Upper lobe of right lung (tissue), 1 donor: Measurements from ENCODE around the gene MILR1. TPM values are rescaled to one million over a fixed set of nuclear protein-coding genes. Genes with fewer than 3 reads are reported as not detected.

Experiments
- ATAC-seq: fragments of 200-7000 bp; cut with Tn5 transposase; one replicate; pipeline ENCODE4 v1.9.1; 2020; ENCODE audit warnings: mild to moderate bottlenecking, moderate library complexity
- DNase-seq: peaks from one replicate; pipeline ENCODE4 v3.0.0-alpha.2; 2020
- H3K27ac ChIP-seq: fragments of 200-600 bp; one replicate; pipeline ENCODE4 v1.8.0; 2022
- H3K27me3 ChIP-seq: fragments of 200-600 bp; one replicate; pipeline ENCODE4 v1.8.0; 2022; ENCODE audit warnings: mild to moderate bottlenecking
- H3K36me3 ChIP-seq: fragments of 200-600 bp; one replicate; pipeline ENCODE4 v1.8.0; 2022
- H3K4me1 ChIP-seq: fragments of 200-600 bp; one replicate; pipeline ENCODE4 v1.8.0; 2022
- H3K4me3 ChIP-seq: fragments of 200-600 bp; one replicate; pipeline ENCODE4 v1.8.0; 2022; ENCODE audit warnings: mild to moderate bottlenecking
- H3K9me3 ChIP-seq: fragments of 200-600 bp; one replicate; pipeline ENCODE4 v1.8.0; 2022
- intact Hi-C: fragments of 100-400 bp; cut with DNase I; formaldehyde crosslinking; loops from one replicate; pipeline ENCODE4 v1.11.0; 2022
- total RNA-seq: library from RNA; stranded (reverse); fragmentation: NEBNext Ultra II Directional; extraction: Animal tissue kit (Norgen Biotek cat#: 25700); gene quantifications from one replicate; pipeline ENCODE4 v1.2.1, GENCODE V29; 2021
- TF ChIP-seq, protein P1 (sequence below): fragments of 200-600 bp; IDR thresholded peaks from one replicate; pipeline ENCODE4 v1.8.0; 2022; ENCODE audit warnings: antibody characterized with exemption
- donor health status: DM: no; HTN: yes; CAD: no; lungs with severe emphysema.

The MILR1 gene
- total RNA-seq, 1 donor from 2014 or later: 17.9 TPM

DNA sequence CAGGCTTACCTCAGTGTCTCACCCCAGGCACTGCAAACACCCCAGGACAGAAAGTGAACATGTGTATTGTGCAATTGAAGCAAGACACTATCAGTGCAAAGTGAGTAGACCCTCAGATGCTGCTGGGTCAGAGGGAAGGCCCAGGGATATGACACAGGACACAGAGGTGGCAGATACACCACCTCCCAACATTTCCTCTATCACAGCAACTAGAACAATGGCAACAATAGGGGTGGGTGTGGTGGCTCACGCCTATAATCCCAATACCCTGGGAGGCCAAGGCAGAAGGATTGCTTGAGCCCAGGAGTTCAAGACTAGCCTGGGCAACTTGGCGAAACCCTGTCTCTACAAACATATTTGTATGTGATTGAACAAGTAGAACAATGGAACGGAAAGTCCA is 22.5 kb downstream of the MILR1 start:
- H3K4me3 ChIP-seq: no peak overlapping the region
- no peak for DNase-seq
- no peak overlapping the region for H3K27ac ChIP-seq
- H3K4me1 ChIP-seq: no peaks in the 10 kb centered on the region
- intact Hi-C loops: no loop called here
- TF ChIP-seq, protein P1, sequence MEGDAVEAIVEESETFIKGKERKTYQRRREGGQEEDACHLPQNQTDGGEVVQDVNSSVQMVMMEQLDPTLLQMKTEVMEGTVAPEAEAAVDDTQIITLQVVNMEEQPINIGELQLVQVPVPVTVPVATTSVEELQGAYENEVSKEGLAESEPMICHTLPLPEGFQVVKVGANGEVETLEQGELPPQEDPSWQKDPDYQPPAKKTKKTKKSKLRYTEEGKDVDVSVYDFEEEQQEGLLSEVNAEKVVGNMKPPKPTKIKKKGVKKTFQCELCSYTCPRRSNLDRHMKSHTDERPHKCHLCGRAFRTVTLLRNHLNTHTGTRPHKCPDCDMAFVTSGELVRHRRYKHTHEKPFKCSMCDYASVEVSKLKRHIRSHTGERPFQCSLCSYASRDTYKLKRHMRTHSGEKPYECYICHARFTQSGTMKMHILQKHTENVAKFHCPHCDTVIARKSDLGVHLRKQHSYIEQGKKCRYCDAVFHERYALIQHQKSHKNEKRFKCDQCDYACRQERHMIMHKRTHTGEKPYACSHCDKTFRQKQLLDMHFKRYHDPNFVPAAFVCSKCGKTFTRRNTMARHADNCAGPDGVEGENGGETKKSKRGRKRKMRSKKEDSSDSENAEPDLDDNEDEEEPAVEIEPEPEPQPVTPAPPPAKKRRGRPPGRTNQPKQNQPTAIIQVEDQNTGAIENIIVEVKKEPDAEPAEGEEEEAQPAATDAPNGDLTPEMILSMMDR: no peak
- no peaks in the 10 kb centered on the region for H3K27me3 ChIP-seq
- no peaks in the 10 kb centered on the region for H3K36me3 ChIP-seq
- ATAC-seq: no peak
- no peaks in the 10 kb centered on the region for H3K9me3 ChIP-seq

DNA sequence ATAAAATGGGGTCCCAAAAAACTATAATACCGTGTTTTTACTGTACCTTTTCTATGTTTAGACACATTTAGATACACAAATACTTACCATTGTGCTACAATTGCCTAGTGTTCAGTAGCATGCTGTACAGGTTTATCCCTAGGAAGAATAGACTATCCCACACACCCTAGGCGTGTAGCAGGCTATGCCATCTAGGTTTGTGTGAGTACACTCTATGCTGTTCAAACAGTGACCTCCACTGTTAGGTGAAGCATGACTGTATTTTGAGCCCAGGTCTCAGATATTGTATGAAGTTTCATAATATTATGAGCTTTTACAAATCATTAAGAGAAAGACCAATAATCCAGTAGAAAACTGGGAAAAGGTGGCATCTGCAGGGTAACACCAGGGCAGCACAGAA is 23.6 kb downstream of the MILR1 start:
- intact Hi-C loops: no loop called here
- ATAC-seq: no peak

DNA sequence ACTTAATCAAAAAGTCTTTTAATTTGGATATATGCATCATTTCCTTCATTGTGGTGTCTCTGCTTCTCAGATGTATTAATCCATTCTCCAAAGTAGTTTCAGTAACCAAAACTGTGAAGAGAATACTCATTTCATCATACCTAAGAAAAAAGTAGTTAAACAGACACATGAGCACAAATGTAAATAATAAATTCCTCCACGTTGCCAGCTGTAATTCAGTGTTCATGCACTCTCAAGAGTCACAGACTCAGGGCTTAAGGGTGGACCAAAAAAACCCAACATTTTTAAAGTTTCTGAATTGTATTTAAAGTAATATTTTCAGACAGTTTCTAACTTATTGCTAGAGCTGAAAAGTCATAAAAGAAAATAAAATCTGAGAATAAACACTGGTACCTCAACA is 28.9 kb downstream of the MILR1 start:
- Histone ChIP-seq H3K4me3 (no peak overlapping the region), H3K9me3 (no peaks in the 10 kb centered on the region), H3K36me3 (peaks cover 37% of the 10 kb centered on the region), H3K27me3 (no peaks in the 10 kb centered on the region), H3K4me1 (no peaks in the 10 kb centered on the region), H3K27ac (no peak overlapping the region)
- ATAC-seq (no peak), DNase-seq (no peak)
- intact Hi-C loops: no loop called here
- TF ChIP-seq, protein P1: no peak

More for the DNA sequence above, 23.6 kb downstream of the MILR1 start:
- Histone ChIP-seq H3K36me3 (no peaks in the 10 kb centered on the region), H3K9me3 (no peaks in the 10 kb centered on the region), H3K27me3 (no peaks in the 10 kb centered on the region), H3K4me3 (no peak overlapping the region), H3K27ac (no peak overlapping the region), H3K4me1 (no peaks in the 10 kb centered on the region)
- no peak for DNase-seq
- TF ChIP-seq, protein P1: no peak

DNA sequence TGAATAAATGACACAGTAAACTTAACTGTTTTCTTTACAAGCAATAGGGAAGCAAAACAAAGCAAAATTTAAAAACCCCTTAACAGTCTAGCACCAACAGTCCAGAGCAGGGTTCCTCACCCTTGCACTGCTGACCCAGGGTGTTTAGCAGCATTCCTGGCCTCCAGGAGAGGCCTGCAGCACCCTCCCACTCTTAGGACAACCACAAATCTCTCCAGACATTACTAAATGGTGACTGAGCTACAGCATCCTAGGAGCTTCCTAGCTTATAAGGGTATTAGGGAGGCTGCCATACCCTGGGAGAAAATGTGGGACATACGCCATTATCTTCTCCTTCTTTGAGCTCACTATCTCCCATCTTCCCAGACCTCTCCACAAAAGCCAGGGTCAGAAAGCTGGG is 32.0 kb downstream of the MILR1 start:
- intact Hi-C loops: no loop called here
- Histone ChIP-seq H3K9me3 (no peaks in the 10 kb centered on the region), H3K4me3 (no peak overlapping the region), H3K4me1 (no peaks in the 10 kb centered on the region), H3K36me3 (peaks cover 63% of the 10 kb centered on the region), H3K27me3 (no peaks in the 10 kb centered on the region), H3K27ac (no peak overlapping the region)
- no peak for DNase-seq
- TF ChIP-seq, protein P1: no peak
- no peak for ATAC-seq

DNA sequence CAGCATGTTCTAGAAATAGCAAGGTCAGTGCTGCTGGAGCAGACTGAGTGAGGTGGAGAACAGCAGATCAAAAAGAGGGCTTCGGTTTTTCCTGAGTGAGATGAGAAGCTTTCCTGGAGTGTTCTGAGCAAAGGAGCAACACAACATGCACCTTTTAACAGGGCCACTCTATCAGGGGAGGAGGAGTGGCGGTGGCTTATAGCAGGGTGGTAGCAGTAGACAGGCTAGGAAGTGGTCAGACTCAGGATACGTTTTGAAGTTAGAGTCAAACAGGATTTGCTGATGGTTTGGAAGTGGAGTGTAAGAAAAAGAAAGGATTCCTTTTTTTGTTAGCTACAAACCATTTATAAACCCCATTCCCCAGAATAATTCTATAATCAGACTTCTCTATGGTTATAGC is 35.5 kb downstream of the MILR1 start:
- TF ChIP-seq, protein P1: no peak
- Histone ChIP-seq H3K27ac (no peak overlapping the region), H3K4me1 (no peaks in the 10 kb centered on the region), H3K4me3 (no peak overlapping the region), H3K9me3 (no peaks in the 10 kb centered on the region), H3K27me3 (no peaks in the 10 kb centered on the region), H3K36me3 (peaks cover 61% of the 10 kb centered on the region)
- ATAC-seq: no peak
- no peak for DNase-seq
- intact Hi-C loops: no loop called here

DNA sequence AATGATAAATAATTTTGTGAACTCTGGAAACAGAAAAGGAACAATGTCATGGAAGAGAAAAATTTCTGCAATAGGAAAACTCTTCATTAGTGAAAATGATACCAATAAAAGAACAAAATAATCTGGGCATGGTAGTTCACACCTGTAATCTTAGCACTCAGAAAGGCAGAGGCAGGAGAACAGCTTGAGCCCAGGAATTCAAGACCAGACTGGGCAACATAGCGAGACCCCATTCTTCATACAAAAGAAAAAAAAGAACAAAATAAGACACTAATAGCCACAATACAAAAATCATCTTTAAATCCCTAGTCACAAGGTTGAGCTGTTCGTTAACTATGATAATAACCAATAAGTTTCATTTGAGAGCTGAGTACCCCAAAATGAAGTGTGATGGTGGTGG is 39.4 kb downstream of the MILR1 start:
- DNase-seq (no peak), ATAC-seq (no peak)
- Histone ChIP-seq H3K27me3 (no peaks in the 10 kb centered on the region), H3K36me3 (peaks cover 68% of the 10 kb centered on the region), H3K4me3 (no peak overlapping the region), H3K9me3 (no peaks in the 10 kb centered on the region), H3K27ac (no peak overlapping the region), H3K4me1 (no peaks in the 10 kb centered on the region)
- TF ChIP-seq, protein P1: no peak
- intact Hi-C loops: no loop called here
